Measurements from ENCODE around the gene GDPGP1.

Gene GDPGP1

DNA sequence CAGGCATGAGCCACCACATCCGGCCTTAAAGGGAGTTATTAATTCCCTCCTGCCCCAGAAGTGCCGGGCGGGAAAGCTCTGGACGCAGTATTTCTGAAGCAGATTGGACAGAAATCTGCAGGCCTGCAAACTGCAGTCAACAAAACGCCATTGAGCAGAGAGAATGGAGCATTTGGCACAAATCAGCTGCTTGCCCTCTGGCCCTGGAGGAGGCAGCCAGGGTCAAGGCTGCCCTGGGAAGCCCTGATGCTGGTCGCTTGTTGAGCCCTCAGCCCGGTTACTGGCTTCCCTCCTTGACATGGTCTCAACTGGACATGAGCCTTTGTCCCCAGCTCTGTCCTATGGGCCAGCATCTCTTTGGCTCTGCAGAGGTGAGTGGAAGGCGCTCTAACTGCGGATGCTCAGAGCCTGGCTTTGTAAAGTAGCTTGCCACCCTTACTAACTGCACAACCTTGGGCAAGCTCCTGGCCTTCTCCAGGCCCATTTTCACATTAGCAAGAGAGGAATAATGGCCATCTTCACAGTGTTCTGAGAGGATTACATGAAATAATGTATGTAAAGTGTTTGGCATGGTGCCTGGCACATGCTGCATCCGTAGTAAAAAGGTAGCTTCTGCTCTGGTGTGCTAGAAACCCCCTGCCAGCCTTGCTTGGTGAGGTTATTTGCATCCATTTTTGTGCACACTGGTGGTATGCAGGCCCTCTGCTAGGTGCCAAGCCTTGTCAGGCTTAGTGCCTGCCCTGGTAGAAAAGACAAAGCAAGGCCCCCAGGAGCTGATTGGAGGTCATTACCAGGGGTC lies 28.8 kb upstream of the GDPGP1 start:
- DNase-seq (ENCODE audit: low read depth): no peak

DNA sequence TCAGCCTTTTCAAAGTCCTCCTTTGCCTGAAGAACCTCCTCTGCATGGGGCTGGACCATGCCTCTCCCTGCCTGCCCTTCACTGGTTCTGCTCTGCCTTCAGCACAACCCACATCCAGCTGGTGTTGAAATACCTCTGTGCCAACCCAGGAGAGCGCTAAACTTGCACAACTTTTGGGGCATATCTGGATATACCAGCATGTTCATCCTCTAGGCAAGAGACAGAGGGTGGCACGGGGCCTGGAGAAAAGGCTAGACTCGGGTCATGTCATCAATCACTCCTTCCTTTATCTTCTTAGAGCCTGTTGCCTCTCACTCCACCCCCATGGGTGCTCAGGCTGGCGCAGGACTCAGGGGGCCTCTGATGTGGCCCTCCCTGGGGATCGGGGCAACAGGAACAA lies 28.1 kb upstream of the GDPGP1 start:
- DNase-seq (ENCODE audit: low read depth): no peak

- no peak for DNase-seq (ENCODE audit: low read depth)
Measured at GRCh38 chr15:90207252-90207651, 26.8 kb upstream of the GDPGP1 start.

DNA sequence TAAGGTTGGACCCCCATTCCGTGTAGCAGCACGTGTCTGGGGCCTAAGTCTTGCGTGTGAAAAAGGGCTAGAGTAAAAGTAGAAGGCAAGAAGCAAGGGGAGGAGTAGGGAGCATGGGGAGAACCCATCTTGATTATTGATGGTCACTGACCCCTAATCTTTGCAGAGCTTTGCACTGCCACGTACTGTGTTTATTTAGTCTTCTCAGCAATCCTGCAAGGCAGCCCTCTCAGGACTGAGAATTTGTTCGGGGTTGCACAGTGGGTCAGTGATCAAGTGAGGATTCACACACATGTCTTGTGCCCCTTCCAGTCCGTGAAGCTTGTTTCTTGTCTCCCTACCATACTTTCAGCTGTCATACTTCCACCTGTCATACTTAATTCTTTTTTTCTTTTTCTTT lies 25.7 kb upstream of the GDPGP1 start:
- DNase-seq (ENCODE audit: low read depth): no peak

- DNase-seq (ENCODE audit: low read depth): no peak
Measured at GRCh38 chr15:90209591-90209990, 24.4 kb upstream of the GDPGP1 start.

DNA sequence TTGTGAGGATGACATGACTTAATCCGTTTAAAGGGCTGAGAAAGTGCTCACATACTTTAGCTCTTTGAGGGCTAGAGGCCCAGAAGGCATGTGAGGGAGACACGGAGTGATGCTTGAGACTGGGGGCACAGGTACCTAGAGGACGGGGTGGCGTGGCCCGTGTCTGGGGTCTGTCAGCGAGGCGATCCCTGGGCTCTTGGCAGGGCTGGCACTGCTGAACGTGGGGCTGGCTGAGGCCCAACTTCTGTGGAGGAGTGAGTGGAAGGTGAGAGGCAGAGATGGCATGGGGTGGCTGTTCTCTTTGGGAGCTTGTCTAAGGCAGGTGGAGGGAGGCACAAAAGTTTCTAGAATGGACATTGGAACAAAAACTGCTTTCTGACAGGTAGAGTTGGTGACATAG lies 23.4 kb upstream of the GDPGP1 start:
- DNase-seq (ENCODE audit: low read depth): no peak

GRCh38 chr15:90211009-90211408 lies 23.0 kb upstream of the GDPGP1 start:
- no peak for DNase-seq (ENCODE audit: low read depth)

DNA sequence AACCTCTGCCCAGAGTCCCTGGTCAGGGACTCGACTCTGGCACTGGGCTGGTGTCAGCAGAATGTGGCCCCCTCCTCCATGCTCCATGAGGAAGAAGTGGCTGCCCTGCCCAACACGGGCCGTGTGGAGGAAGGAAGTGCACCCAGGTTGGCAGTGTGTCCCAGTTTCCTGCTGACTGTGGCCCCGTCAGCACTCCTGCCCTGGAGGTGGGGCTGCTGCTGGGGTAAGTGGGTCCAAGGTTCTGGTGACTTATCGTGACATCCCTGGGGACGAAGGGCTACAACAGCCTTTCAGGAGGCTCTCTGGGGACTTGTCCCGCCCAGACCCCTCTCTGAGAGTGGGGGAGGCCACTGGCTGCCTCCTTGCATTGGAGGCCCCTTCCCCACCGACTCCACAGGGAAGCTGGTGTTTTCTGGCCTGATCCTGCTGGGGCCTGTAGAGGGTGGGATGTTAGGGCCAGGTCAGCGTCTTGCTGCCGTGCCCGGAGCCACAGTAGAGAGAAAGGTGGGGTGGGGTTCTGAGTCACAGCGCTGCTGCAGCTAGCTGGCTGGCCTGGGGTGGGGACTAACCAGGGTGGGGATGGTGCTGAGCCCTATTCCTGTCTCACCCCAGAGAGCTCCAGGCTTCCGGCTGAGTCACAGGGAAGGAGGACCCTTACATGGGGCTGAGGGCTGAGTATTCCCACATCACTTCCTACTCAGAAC lies 22.4 kb upstream of the GDPGP1 start:
- DNase-seq (ENCODE audit: low read depth): no peak

- no peak for DNase-seq (ENCODE audit: low read depth)
Measured at GRCh38 chr15:90212221-90213098, 21.5 kb upstream of the GDPGP1 start.

DNA sequence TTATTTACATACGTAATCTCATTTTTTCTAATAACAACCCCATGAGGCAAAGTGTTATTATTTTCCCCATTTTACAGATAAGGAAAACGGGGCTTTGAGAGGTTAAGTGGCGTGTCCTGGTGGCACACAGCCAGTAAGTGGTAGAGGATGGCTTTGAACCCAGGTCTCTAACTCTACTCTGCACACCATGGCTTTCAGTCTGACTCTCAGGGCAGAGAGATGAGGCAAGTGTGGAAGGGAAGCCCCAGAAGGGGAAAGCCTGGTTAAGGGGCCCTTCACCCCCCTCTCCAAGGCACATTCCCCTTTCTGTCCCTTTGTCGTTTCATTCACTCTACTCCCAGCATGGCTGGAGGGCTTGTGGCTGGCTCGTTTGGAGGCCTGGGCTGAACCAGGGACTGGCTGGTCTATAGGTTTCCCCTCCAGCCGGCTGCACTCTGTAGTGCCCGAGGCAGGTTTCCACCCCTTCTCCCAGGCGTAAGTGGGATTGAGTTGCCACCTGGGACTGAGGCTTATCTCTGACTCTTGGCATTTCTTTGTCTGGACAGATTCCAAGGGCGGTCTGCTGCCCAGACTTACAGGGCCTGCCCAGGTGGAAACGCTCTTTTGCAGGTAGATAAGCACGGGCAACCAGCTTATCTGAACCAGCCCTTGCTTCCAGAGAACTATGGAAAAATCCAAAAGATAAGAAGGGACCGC lies 20.7 kb upstream of the GDPGP1 start:
- no peak for DNase-seq (ENCODE audit: low read depth)

DNA sequence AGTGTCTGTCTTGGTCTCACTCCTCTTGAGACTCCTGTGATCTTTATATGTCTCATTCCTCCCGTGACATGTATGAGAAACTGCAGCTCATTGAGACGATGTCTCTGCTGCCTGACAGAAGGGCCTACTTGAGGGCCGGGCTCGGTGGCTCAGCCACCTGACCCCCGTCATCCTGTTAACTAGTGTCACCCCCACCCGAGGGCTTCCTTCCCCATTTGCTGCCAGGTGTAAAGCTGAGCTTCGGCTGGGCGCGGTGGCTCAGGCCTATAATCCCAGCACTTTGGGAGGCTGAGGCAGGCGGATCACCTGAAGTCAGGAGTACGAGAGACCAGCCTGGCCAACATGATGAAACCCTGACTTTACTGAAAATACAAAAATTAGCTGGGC lies 20.2 kb upstream of the GDPGP1 start:
- DNase-seq (ENCODE audit: low read depth): no peak

GRCh38 chr15:90214553-90215196 lies 19.3 kb upstream of the GDPGP1 start:
- DNase-seq (ENCODE audit: low read depth): no peak

GRCh38 chr15:90217671-90218394 lies 16.2 kb upstream of the GDPGP1 start:
- DNase-seq (ENCODE audit: low read depth): no peak

- peak; percentile 42 for DNase-seq (ENCODE audit: low read depth)
Measured at GRCh38 chr15:90219421-90220141, 14.4 kb upstream of the GDPGP1 start.

GRCh38 chr15:90221246-90221900 lies 12.6 kb upstream of the GDPGP1 start:
- DNase-seq (ENCODE audit: low read depth): no peak

GRCh38 chr15:90222547-90222946 lies 11.5 kb upstream of the GDPGP1 start:
- no peak for DNase-seq (ENCODE audit: low read depth)

DNA sequence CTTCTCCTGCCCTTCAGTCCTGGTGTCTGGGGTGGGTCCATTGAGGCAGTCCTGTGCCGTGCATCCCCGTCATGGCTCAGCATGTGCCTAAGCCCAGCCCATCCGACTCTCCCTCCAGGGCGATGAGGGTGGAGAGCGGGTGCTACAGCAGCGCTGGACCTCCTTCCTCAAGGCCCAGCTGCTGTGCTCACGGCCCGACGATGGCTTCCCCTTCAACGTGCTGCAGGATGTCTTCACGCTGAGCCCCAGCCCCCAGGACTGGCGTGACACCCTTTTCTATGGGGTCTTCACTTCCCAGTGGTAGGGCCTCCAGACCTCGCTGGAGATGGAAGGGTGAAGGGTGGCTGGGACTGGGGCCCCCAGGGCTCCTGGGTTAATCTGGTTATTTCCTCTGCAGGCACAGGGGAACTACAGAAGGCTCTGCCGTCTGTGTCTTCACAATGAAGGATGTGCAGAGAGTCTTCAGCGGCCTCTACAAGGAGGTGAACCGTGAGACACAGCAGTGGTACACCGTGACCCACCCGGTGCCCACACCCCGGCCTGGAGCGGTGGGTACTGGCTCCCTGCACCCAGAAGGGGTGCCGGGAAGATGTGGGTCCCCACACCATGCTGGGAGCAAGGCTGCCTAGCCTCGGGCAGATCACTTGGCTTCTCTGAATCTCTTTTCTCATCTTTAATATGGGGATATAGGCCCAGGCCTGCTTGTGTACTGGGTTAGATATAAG lies 10.4 kb upstream of the GDPGP1 start:
- no peak for DNase-seq (ENCODE audit: low read depth)

- no peak for DNase-seq (ENCODE audit: low read depth)
Measured at GRCh38 chr15:90225047-90225446, 9.0 kb upstream of the GDPGP1 start.

All from stimulated activated CD8-positive, alpha-beta memory T cell treated with anti-CD3 and anti-CD28 coated beads, Interleukin-4, amount 100 ng/mL, for 24 hours (primary cell).